H9 (cell line): ENCODE results near the gene CXXC5. TPM values are rescaled to one million over a fixed set of nuclear protein-coding genes. Genes with fewer than 3 reads are reported as not detected.

Experiments
- DNase-seq: peaks from one replicate; pipeline ENCODE4 v3.0.0-alpha.2; 2017
- H2AFZ ChIP-seq: one replicate; pipeline ENCODE4 v1.6.1; 2013; ENCODE audit warnings: mild to moderate bottlenecking, low read length, control low read depth, moderate library complexity
- H2AK5ac ChIP-seq: 2 replicates; pipeline ENCODE4 v1.6.1; 2013; ENCODE audit warnings: low read length, control low read depth, mixed read lengths; ENCODE audit not compliant: insufficient read length
- H2BK120ac ChIP-seq: one replicate; pipeline ENCODE4 v1.6.1; 2013; ENCODE audit warnings: low read depth, mild to moderate bottlenecking, low read length, control low read depth, inconsistent platforms; ENCODE audit not compliant: poor library complexity, severe bottlenecking
- H2BK12ac ChIP-seq: 2 replicates; pipeline ENCODE4 v1.6.1; 2013; ENCODE audit warnings: low read length, control low read depth, mixed read lengths, low read depth; ENCODE audit not compliant: insufficient read length
- H2BK15ac ChIP-seq: 2 replicates; pipeline ENCODE4 v1.6.1; 2013; ENCODE audit warnings: low read depth, low read length, control low read depth
- H2BK20ac ChIP-seq: one replicate; pipeline ENCODE4 v1.6.1; 2013; ENCODE audit warnings: low read depth, mild to moderate bottlenecking, low read length, control low read depth, inconsistent platforms; ENCODE audit not compliant: poor library complexity, severe bottlenecking
- H2BK5ac ChIP-seq: 2 replicates; pipeline ENCODE4 v1.6.1; 2013; ENCODE audit warnings: low read length, control low read depth, mixed read lengths; ENCODE audit not compliant: insufficient read length
- H3K14ac ChIP-seq: 2 replicates; pipeline ENCODE4 v1.6.1; 2013; ENCODE audit warnings: low read length, control low read depth; ENCODE audit not compliant: insufficient read depth
- H3K18ac ChIP-seq: 2 replicates; pipeline ENCODE4 v1.6.1; 2013; ENCODE audit warnings: low read depth, mild to moderate bottlenecking, mixed read lengths, low read length, control low read depth; ENCODE audit not compliant: insufficient read length
- H3K23ac ChIP-seq: 2 replicates; pipeline ENCODE4 v1.6.1; 2013; ENCODE audit warnings: low read length, control low read depth, mixed read lengths, low read depth; ENCODE audit not compliant: insufficient read length
- H3K23me2 ChIP-seq: 2 replicates; pipeline ENCODE4 v1.6.1; 2013; ENCODE audit warnings: low read depth, mild to moderate bottlenecking, mixed read lengths, low read length, control low read depth; ENCODE audit not compliant: insufficient read length, poor library complexity, severe bottlenecking
- H3K27ac ChIP-seq: 2 replicates; pipeline ENCODE4 v1.5.1; 2013; ENCODE audit warnings: low read length, control low read depth, mixed read lengths, low read depth; ENCODE audit not compliant: insufficient read length
- H3K27me3 ChIP-seq: 2 replicates; pipeline ENCODE4 v1.6.1; 2013; ENCODE audit warnings: low read length, control low read depth, inconsistent platforms; ENCODE audit not compliant: insufficient read depth
- H3K4ac ChIP-seq: 2 replicates; pipeline ENCODE4 v1.6.1; 2013; ENCODE audit warnings: low read depth, mild to moderate bottlenecking, control low read depth, inconsistent platforms, low read length, moderate library complexity
- H3K4me1 ChIP-seq: 2 replicates; pipeline ENCODE4 v1.6.1; 2013; ENCODE audit warnings: low read length, control low read depth, inconsistent platforms; ENCODE audit not compliant: insufficient read depth
- H3K4me2 ChIP-seq: 2 replicates; pipeline ENCODE4 v1.6.1; 2013; ENCODE audit warnings: low read length, control low read depth, mixed read lengths; ENCODE audit not compliant: insufficient read length, insufficient read depth
- H3K56ac ChIP-seq: 2 replicates; pipeline ENCODE4 v1.6.1; 2013; ENCODE audit warnings: low read depth, mild to moderate bottlenecking, mixed read lengths, low read length, control low read depth; ENCODE audit not compliant: insufficient read length
- H3K79me1 ChIP-seq: 2 replicates; pipeline ENCODE4 v1.6.1; 2013; ENCODE audit warnings: low read depth, mild to moderate bottlenecking, moderate library complexity, low read length, control low read depth, inconsistent platforms; ENCODE audit not compliant: insufficient read depth, poor library complexity, severe bottlenecking
- H3K79me2 ChIP-seq: 2 replicates; pipeline ENCODE4 v1.6.1; 2013; ENCODE audit warnings: low read length, control low read depth, inconsistent platforms; ENCODE audit not compliant: insufficient read depth
- H3K9ac ChIP-seq: 2 replicates; pipeline ENCODE4 v1.6.1; 2013; ENCODE audit warnings: low read length, control low read depth, mixed read lengths; ENCODE audit not compliant: insufficient read length; ENCODE audit errors: extremely low read depth
- H3K9me3 ChIP-seq: one replicate; pipeline ENCODE4 v1.6.1; 2013; ENCODE audit warnings: low read depth, low read length, inconsistent platforms; ENCODE audit not compliant: control insufficient read depth
- H3T11ph ChIP-seq: one replicate; pipeline ENCODE4 v1.6.1; 2013; ENCODE audit warnings: mild to moderate bottlenecking, low read length, control low read depth, inconsistent platforms
- H4K20me1 ChIP-seq: one replicate; pipeline ENCODE4 v1.6.1; 2013; ENCODE audit not compliant: control insufficient read depth, insufficient read length, insufficient read depth
- H4K5ac ChIP-seq: 2 replicates; pipeline ENCODE4 v1.6.1; 2013; ENCODE audit warnings: low read depth, mild to moderate bottlenecking, mixed read lengths, low read length, control low read depth; ENCODE audit not compliant: insufficient read length
- H4K8ac ChIP-seq: replicated peaks from 2 replicates; pipeline ENCODE4 v1.6.1; 2013; ENCODE audit warnings: low read length, control low read depth, mixed read lengths, low read depth; ENCODE audit not compliant: insufficient read length
- H4K91ac ChIP-seq: 2 replicates; pipeline ENCODE4 v1.6.1; 2013; ENCODE audit warnings: low read depth, mild to moderate bottlenecking, moderate library complexity, mixed read lengths, low read length, control low read depth; ENCODE audit not compliant: insufficient read length
- H3K27ac Mint-ChIP-seq, 3 experiments: 2 replicates in 2 of 3; 3 replicates in 1 of 3; pipeline ENCODE4 v1.8.0; 2020 to 2021; ENCODE audit warnings: mixed read lengths in 3 of 3, mild to moderate bottlenecking in 1 of 3, moderate library complexity in 1 of 3
- H3K27me3 Mint-ChIP-seq: 2 replicates; pipeline ENCODE4 v1.8.0; 2021; ENCODE audit warnings: low read depth, mild to moderate bottlenecking, moderate library complexity, mixed read lengths
- H3K36me3 Mint-ChIP-seq, 3 experiments: 2 replicates in 2 of 3; 3 replicates in 1 of 3; pipeline ENCODE4 v1.8.0; 2020 to 2021; ENCODE audit warnings: low read depth in 3 of 3, mixed read lengths in 3 of 3; ENCODE audit not compliant: insufficient read depth in 1 of 3
- H3K4me1 Mint-ChIP-seq, 2 experiments: 2 replicates each; pipeline ENCODE4 v1.8.0; 2020; ENCODE audit warnings: mixed read lengths in 2 of 2
- H3K4me3 Mint-ChIP-seq, 2 experiments: 2 replicates in 1 of 2; 3 replicates in 1 of 2; pipeline ENCODE4 v1.8.0; 2020 to 2021; ENCODE audit warnings: mild to moderate bottlenecking in 2 of 2, mixed read lengths in 2 of 2, moderate library complexity in 1 of 2
- H3K9me3 Mint-ChIP-seq, 2 experiments: 2 replicates in 1 of 2; 3 replicates in 1 of 2; pipeline ENCODE4 v1.8.0; 2020; ENCODE audit warnings: mild to moderate bottlenecking in 2 of 2, mixed read lengths in 2 of 2, moderate library complexity in 1 of 2
- WGBS: extraction: QIAGEN DNeasy Blood & Tissue Kit; methylation state at CpG from one replicate; pipeline ENCODE4 v1.1.7; 2013; ENCODE audit warnings: missing lambda C conversion rate, low lambda C conversion rate, mixed read lengths; ENCODE audit not compliant: insufficient read length; ENCODE audit errors: extremely low coverage; 5-methylcytosine and 5-hydroxymethylcytosine counted together
- total RNA-seq: library from RNA; stranded (reverse); gene quantifications from 2 replicates; pipeline ENCODE4 v1.2.1, GENCODE V29; 2021
- TF ChIP-seq, protein P1 (sequence below): fragments of 200-600 bp; sonication (generic); conservative IDR thresholded peaks from 3 replicates; pipeline ENCODE4 v1.8.0; 2021; ENCODE audit warnings: antibody characterized with exemption, mild to moderate bottlenecking

Gene CXXC5
- total RNA-seq, 1 experiment from 2014 or later: 105 TPM

GRCh38 chr5:139681112-139681458 is 32.9 kb downstream of the CXXC5 start:
- Histone ChIP-seq H3K9me3 (no peaks in the 10 kb centered on the region), H3K4ac (no peak overlapping the region), H4K91ac (no peak overlapping the region), H2BK15ac (no peak overlapping the region), H4K8ac (no peak overlapping the region), H3K23me2 (no peaks in the 10 kb centered on the region), H2BK5ac (no peak overlapping the region), H3K79me2 (peaks cover 2% of the 10 kb centered on the region; the same call in 1 of the 2 replicates), H3K27me3 (no peaks in the 10 kb centered on the region), H3K14ac (no peak overlapping the region), H3K23ac (no peak overlapping the region), H3K79me1 (no peaks in the 10 kb centered on the region), H2BK20ac (no peak overlapping the region), H3K18ac (no peak overlapping the region), H3K4me2 (no peak overlapping the region), H2BK120ac (no peak overlapping the region), H4K20me1 (no peaks in the 10 kb centered on the region), H2AFZ (no peak overlapping the region), H3K9ac (no peak overlapping the region), H3T11ph (no peak overlapping the region), H3K4me1 (peaks cover 4% of the 10 kb centered on the region; the same call in 1 of the 2 replicates), H4K5ac (no peak overlapping the region), H2AK5ac (no peak overlapping the region), H3K56ac (no peak overlapping the region), H2BK12ac (no peak overlapping the region), H3K27ac (no peak overlapping the region)
- no peaks in the 10 kb centered on the region; the same call in 1 of the 2 replicates for H3K27me3 Mint-ChIP-seq
- no peak for DNase-seq
- peaks cover 47 to 60% of the 10 kb centered on the region in 2 experiments for H3K4me1 Mint-ChIP-seq
- no CpG with 5 or more reads among the region's 22 CpGs for WGBS
- H3K36me3 Mint-ChIP-seq: peaks cover 30 to 54% (median 34%) of the 10 kb centered on the region in 3 experiments; a peak in 6 of 7 replicates
- TF ChIP-seq, protein P1, sequence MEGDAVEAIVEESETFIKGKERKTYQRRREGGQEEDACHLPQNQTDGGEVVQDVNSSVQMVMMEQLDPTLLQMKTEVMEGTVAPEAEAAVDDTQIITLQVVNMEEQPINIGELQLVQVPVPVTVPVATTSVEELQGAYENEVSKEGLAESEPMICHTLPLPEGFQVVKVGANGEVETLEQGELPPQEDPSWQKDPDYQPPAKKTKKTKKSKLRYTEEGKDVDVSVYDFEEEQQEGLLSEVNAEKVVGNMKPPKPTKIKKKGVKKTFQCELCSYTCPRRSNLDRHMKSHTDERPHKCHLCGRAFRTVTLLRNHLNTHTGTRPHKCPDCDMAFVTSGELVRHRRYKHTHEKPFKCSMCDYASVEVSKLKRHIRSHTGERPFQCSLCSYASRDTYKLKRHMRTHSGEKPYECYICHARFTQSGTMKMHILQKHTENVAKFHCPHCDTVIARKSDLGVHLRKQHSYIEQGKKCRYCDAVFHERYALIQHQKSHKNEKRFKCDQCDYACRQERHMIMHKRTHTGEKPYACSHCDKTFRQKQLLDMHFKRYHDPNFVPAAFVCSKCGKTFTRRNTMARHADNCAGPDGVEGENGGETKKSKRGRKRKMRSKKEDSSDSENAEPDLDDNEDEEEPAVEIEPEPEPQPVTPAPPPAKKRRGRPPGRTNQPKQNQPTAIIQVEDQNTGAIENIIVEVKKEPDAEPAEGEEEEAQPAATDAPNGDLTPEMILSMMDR: no peak
- no peak overlapping the region for H3K4me3 Mint-ChIP-seq
- no peaks in the 10 kb centered on the region for H3K9me3 Mint-ChIP-seq
- H3K27ac Mint-ChIP-seq: no peak overlapping the region
